C4-2B (cell line): ENCODE results near the gene PIP5K1C.

Source experiments
- CTCF ChIP-seq: fragments of 450-650 bp; conservative IDR thresholded peaks from 2 replicates; pipeline ENCODE4 v1.5.1; 2017; ENCODE audit warnings: mild to moderate bottlenecking
- ZFX ChIP-seq: fragments of 450-650 bp; IDR thresholded peaks from 2 replicates; pipeline ENCODE4 v1.6.1; 2017

GRCh38 chr19:3632098-3632497 lies 68.2 kb downstream of the PIP5K1C start:
- no peak for TF ChIP-seq CTCF
- TF ChIP-seq ZFX = no peak
